Activated T-helper 9 cell treated with anti-CD3 and anti-CD28 coated beads, Interleukin-2, amount 50 U/mL, for 16 hours (primary cell): ENCODE measurements around the gene NDUFA13.

Experiments
- DNase-seq: peaks from one replicate; pipeline ENCODE4 v3.0.0-alpha.2; 2020; ENCODE audit warnings: low read depth

Gene NDUFA13

DNA sequence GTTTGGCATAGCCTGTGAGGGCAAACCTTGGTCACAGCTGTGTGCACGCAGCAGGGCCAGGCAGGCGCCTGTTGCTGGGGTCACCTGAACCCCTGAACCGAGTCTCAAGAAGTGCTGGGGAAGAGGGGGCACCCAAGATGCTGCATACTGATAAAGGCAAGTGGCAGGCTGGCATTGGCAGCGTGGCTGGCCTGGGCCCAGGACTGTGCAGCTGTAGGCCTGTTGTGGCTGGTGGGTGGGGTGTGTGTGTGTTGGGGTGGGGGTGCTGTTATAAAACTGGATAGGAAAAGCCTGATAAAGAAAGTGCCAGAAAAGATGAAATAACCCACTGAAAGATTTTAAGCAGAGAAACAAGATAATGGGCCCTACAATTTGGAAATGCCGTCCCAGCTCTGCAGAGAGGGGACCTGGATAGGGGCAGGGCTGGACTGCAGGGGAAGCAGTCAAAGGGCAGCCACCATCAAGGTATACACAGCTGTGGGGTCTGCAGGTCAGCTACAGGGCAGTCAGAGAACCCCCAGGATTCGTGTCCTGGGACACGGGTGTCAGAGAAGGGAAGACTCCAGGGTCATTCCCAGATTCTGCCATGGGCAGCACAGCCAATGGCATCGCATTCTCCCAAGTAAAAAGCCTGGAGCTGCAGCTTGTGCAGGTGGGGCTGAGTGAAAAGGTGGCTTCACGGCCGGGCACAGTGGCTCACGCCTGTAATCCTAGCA, 55.2 kb downstream of the NDUFA13 start:
- DNase-seq: no peak

DNA sequence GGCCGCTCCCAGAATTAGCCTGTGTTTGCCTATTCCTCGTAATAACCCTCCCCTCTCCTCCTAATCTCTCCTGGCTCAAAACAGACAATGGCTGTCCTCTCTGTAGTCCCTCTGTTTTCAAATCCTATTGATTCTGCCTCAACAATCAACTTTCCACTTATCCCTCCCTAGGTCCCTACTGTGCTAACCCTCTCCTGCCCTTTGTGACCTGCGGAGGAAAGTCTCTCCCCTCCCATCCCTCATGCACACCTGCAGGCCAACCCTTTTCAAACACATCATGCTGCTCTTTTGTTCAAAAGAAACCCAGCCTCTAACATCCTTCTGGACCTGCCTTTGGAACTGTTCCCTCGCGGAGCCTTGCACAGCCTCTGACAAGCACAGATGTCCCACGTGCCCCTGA, 59.4 kb downstream of the NDUFA13 start:
- DNase-seq: no peak
